Gastroesophageal sphincter (tissue), 4 donors: Measurements from ENCODE around the gene EFL1. TPM values are rescaled to one million over a fixed set of nuclear protein-coding genes. Genes with fewer than 3 reads are reported as not detected.
"Not testable (repeated sequence)": the region's sequence is repeated elsewhere in the genome, so short reads cannot be mapped to it uniquely, and the experiment has no call there.

ENCODE experiments used
- ATAC-seq: fragments of 150-250 bp; one replicate; pipeline ENCODE4 v1.9.1; 2016; ENCODE audit warnings: mild to moderate bottlenecking, moderate library complexity
- H3K27ac ChIP-seq, 4 donors: fragments of 200-600 bp; sonication (generic) in 3 of 4; 1 replicate in 3 of 4; 2 replicates in 1 of 4; pipeline ENCODE4 v1.5.1; 2016 to 2019
- H3K27me3 ChIP-seq: fragments of 200-600 bp; sonication (generic); one replicate; pipeline ENCODE4 v1.5.1; 2019
- H3K36me3 ChIP-seq, 2 donors: fragments of 200-600 bp; sonication (generic); one replicate each; pipeline ENCODE4 v1.5.1; 2019; ENCODE audit warnings: control low read depth in 1 of 2
- H3K4me1 ChIP-seq, 3 donors: fragments of 200-600 bp; sonication (generic); 1 replicate in 2 of 3; 2 replicates in 1 of 3; pipeline ENCODE4 v1.5.1; 2016 to 2019; ENCODE audit warnings: control low read depth in 2 of 3
- H3K4me3 ChIP-seq, 2 donors: fragments of 200-600 bp; sonication (generic); one replicate each; pipeline ENCODE4 v1.5.1; 2019; ENCODE audit warnings: mild to moderate bottlenecking in 1 of 2, moderate library complexity in 1 of 2
- H3K9me3 ChIP-seq, 3 donors: fragments of 200-600 bp; sonication (generic); one replicate each; pipeline ENCODE4 v1.5.1; 2017 to 2019; ENCODE audit warnings: control low read depth in 2 of 3
- EP300 ChIP-seq: sonication (generic); formaldehyde crosslinking; IDR thresholded peaks from one replicate; pipeline ENCODE4 v1.6.1; 2017; ENCODE audit warnings: antibody characterized with exemption, mild to moderate bottlenecking
- POLR2A ChIP-seq, 2 donors: fragments of 450-650 bp; IDR thresholded peaks; one replicate each; pipeline ENCODE4 v1.6.1; 2017; ENCODE audit warnings: antibody characterized with exemption in 2 of 2, mild to moderate bottlenecking in 2 of 2, moderate library complexity in 1 of 2
- POLR2AphosphoS5 ChIP-seq: sonication (generic); formaldehyde crosslinking; IDR thresholded peaks from one replicate; pipeline ENCODE4 v1.6.1; 2017; ENCODE audit warnings: antibody characterized with exemption
- WGBS, 2 donors: methylation state at CpG; one replicate each; pipeline ENCODE4 v1.1.5; 2018; ENCODE audit warnings: low coverage in 1 of 2; 5-methylcytosine and 5-hydroxymethylcytosine counted together
- total RNA-seq, 4 donors: library from RNA; depleted of rRNA; stranded (reverse); fragments of >200 nt; gene quantifications; one replicate each; pipeline ENCODE4 v1.1.0, GENCODE V29; 2016
- TF ChIP-seq, protein P1 (sequence below), 4 experiments: fragments of 200-600 bp in 2 of 4; fragments of 450-650 bp in 2 of 4; sonication (generic) in 1 of 4; IDR thresholded peaks; one replicate each; pipeline ENCODE4 v1.5.1; 2017 to 2019; ENCODE audit warnings: antibody characterized with exemption in 4 of 4, mild to moderate bottlenecking in 2 of 4, moderate library complexity in 2 of 4

EFL1 gene
- total RNA-seq: 10 to 100 TPM; 12.1 to 17.7 (median 15.5) TPM

DNA sequence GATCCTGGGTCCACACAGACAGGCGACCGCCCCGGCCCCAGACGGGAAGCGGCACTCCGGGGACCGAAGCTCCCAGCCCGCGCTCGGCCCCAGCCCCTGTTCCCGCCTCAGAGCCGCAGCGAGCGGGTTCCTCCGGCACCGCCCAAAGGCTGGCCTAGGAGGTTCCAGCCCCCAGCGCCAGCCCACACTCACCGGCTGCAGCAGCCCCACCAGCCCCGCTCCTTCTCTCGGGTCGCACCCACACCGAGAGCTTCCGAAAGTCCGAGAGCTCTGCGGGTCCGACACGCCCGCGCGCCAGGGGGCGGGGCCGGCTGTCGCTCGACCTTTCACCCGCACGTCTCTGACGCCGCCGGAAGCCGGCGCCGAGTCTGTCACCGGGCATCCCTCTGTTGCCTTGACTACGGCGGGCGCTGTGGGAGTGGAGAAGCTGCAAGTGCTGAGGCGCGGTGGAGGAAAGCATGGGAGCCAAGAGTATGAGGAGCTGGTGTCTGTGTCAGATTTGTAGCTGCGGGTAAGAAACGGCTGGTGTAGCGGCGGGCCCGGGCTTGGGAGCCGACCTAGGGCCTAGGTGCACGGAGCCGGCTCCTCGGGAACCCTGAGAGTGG lies at the start of gene EFL1, which contains the start of gene SAXO2:
Gene EFL1 (minus strand): TSS at position 313 of the 605 bp plus-strand sequence. CDS start 956 bp downstream, outside the sequence.
Gene SAXO2 (plus strand): TSS at position 397 of the 605 bp plus-strand sequence. CDS start 62 bp downstream, at position 459.
- H3K27me3 ChIP-seq: no peaks in the 10 kb centered on the region
- H3K36me3 ChIP-seq: peaks cover 0 to 12% of the 10 kb centered on the region in 2 donors
- no peaks in the 10 kb centered on the region for H3K9me3 ChIP-seq
- H3K4me1 ChIP-seq: peaks cover 0 to 29% (median 0%) of the 10 kb centered on the region in 3 donors
- peak within 1 kb of the TSS; percentile 64 to 90 for H3K4me3 ChIP-seq
- H3K27ac ChIP-seq: peak within 1 kb of the TSS; percentile 3 to 86 (median 82)
- ATAC-seq: peak; percentile 99
- WGBS, 2 donors: 0% methylated on average over 8 to 9 of the region's 57 CpGs
- TF ChIP-seq EP300: no peak
- peak; percentile 54 for TF ChIP-seq POLR2AphosphoS5
- TF ChIP-seq POLR2A (IDR thresholded peaks at IDR 0.05): peak; percentile 19 to 48
- TF ChIP-seq, protein P1, sequence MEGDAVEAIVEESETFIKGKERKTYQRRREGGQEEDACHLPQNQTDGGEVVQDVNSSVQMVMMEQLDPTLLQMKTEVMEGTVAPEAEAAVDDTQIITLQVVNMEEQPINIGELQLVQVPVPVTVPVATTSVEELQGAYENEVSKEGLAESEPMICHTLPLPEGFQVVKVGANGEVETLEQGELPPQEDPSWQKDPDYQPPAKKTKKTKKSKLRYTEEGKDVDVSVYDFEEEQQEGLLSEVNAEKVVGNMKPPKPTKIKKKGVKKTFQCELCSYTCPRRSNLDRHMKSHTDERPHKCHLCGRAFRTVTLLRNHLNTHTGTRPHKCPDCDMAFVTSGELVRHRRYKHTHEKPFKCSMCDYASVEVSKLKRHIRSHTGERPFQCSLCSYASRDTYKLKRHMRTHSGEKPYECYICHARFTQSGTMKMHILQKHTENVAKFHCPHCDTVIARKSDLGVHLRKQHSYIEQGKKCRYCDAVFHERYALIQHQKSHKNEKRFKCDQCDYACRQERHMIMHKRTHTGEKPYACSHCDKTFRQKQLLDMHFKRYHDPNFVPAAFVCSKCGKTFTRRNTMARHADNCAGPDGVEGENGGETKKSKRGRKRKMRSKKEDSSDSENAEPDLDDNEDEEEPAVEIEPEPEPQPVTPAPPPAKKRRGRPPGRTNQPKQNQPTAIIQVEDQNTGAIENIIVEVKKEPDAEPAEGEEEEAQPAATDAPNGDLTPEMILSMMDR (IDR thresholded peaks at IDR 0.05): no peak

- not testable (repeated sequence) for ATAC-seq, H3K9me3 ChIP-seq, H3K36me3 ChIP-seq, H3K27me3 ChIP-seq, H3K4me1 ChIP-seq, H3K27ac ChIP-seq, H3K4me3 ChIP-seq
- 77 to 79% methylated on average over 4 to 5 of the region's 5 CpGs for WGBS, 2 donors
These were observed 48.8 kb upstream of the EFL1 start for GRCh38 chr15:82311321-82311720.

- WGBS, 2 donors: 91 to 94% methylated on average over 2 of the region's 2 CpGs
- Histone ChIP-seq H3K9me3 (peaks cover 0 to 8% (median 0%) of the 10 kb centered on the region in 3 donors), H3K4me1 (no peaks in the 10 kb centered on the region), H3K36me3 (no peaks in the 10 kb centered on the region), H3K27ac (no peak overlapping the region), H3K27me3 (no peaks in the 10 kb centered on the region), H3K4me3 (no peak overlapping the region)
- no peak for ATAC-seq
- TF ChIP-seq POLR2A (IDR thresholded peaks at IDR 0.05): no peak
These were observed 47.3 kb upstream of the EFL1 start for GRCh38 chr15:82309802-82310201.

- no peak for TF ChIP-seq EP300
- TF ChIP-seq POLR2A (IDR thresholded peaks at IDR 0.05): no peak
- no peak for TF ChIP-seq POLR2AphosphoS5
- TF ChIP-seq, protein P1 (IDR thresholded peaks at IDR 0.05): no peak
- Histone ChIP-seq H3K27ac (no peak overlapping the region), H3K4me3 (no peak overlapping the region), H3K9me3 (peaks cover 0 to 8% (median 0%) of the 10 kb centered on the region in 3 donors), H3K4me1 (no peaks in the 10 kb centered on the region), H3K27me3 (no peaks in the 10 kb centered on the region), H3K36me3 (no peaks in the 10 kb centered on the region)
- no peak for ATAC-seq
- WGBS, 2 donors: 78% methylated on average over 8 of the region's 8 CpGs; no CpG with 5 or more reads in 1 of the 2 donors
These were observed 45.2 kb upstream of the EFL1 start for GRCh38 chr15:82307714-82308081.

DNA sequence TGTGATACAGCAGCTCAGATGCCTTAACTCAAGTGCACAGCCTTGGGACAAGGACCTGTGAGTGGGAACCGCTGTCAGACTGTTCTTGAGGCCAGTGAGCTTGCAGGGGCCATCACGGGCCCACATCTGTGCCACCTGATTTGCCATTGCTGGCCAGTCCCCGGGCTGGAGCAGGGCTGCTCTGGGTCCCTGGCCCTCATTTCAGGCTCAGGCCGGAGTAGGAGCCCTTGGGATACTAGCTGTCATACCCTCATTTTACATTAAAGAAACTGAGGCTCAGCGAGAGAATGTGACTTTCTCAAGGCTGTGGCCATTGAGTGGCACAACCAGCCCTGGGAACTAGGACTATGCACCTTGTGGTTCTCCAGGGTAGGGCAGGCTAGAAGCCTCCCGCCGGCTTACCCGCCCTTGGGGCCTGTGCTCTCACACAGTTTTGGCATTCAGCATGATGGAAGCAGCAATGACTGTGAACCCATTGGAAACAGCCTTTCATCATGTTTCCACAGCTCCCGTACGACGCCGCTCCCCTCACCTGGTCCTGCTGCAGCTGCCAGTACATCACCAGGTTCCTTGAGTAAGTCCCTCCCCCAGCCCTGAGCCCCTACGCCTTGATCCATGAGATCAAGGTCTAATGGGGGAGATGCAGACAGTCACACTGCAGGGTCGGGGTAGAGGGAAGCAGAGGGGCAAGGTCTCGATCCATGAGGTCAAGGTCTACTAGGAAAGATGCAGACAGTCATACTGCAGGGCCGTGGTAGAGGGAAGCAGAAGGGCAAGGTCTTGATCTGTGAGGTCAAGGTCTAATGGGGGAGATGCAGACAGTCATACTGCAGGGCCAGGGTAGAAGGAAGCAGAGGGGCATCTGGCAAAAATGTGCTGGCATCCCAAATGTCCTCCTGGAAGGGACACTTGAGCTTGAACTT lies 44.5 kb upstream of the EFL1 start:
- Histone ChIP-seq H3K27ac (no peak overlapping the region), H3K9me3 (peaks cover 0 to 8% (median 0%) of the 10 kb centered on the region in 3 donors), H3K27me3 (no peaks in the 10 kb centered on the region), H3K36me3 (no peaks in the 10 kb centered on the region), H3K4me1 (no peaks in the 10 kb centered on the region), H3K4me3 (no peak overlapping the region)
- 0 to 64% methylated on average over 1 to 3 of the region's 16 CpGs for WGBS, 2 donors
- no peak for ATAC-seq
- TF ChIP-seq POLR2AphosphoS5 (no peak), POLR2A (IDR thresholded peaks at IDR 0.05) (no peak), EP300 (no peak)
- TF ChIP-seq, protein P1 (IDR thresholded peaks at IDR 0.05): no peak
